Measurements from ENCODE around the gene SPATA31D4.

Gene SPATA31D4

GRCh38 chr9:81980568-81980967 lies 52.3 kb downstream of the SPATA31D4 start:
- H3K9ac ChIP-seq (ENCODE audit: insufficient read length): no peak overlapping the region
- TF ChIP-seq POLR2AphosphoS5 (IDR thresholded peaks at IDR 0.05; ENCODE audit: borderline replicate concordance, low read depth, low read length): no peak
- TF ChIP-seq FOXP2 (optimal IDR thresholded peaks at IDR 0.05; ENCODE audit: control extremely low read depth, extremely low read length, insufficient read depth): no peak
- no peak for TF ChIP-seq EZH2 (IDR thresholded peaks at IDR 0.05)
- H3K9me3 ChIP-seq (ENCODE audit: low read depth, low read length): no peaks in the 10 kb centered on the region
- H3K27ac ChIP-seq: no peak overlapping the region
- DNase-seq (ENCODE audit: low read depth, low spot score): no peak
- no peak overlapping the region for H3K4me3 ChIP-seq
- no peaks in the 10 kb centered on the region for H3K36me3 ChIP-seq (ENCODE audit: insufficient read depth, low read length)

DNA sequence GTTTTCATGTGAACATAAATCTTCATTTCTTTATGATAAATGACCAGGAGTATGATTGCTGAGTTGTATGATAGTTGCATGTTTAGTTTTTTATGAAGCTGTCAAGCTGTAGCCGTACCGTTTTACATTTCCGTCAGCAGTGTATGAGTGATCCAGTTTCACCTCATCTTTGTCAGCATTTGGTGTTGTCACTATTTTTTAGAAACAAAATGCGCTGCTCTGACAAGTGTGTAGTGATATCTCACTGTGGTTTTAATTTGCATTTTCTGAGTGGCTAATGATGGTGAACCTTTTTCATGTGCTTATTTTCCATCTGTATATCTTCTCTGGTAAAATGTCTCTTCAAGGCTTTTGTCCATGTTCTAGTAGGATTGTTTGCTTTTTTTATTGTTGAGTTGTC lies 53.7 kb downstream of the SPATA31D4 start:
- TF ChIP-seq FOXP2 (optimal IDR thresholded peaks at IDR 0.05; ENCODE audit: control extremely low read depth, extremely low read length, insufficient read depth) (no peak), EZH2 (IDR thresholded peaks at IDR 0.05) (no peak), POLR2AphosphoS5 (IDR thresholded peaks at IDR 0.05; ENCODE audit: borderline replicate concordance, low read depth, low read length) (no peak)
- H3K27ac ChIP-seq: no peak overlapping the region
- H3K9ac ChIP-seq (ENCODE audit: insufficient read length): no peak overlapping the region
- no peak overlapping the region for H3K4me3 ChIP-seq
- no peaks in the 10 kb centered on the region for H3K9me3 ChIP-seq (ENCODE audit: low read depth, low read length)
- DNase-seq (ENCODE audit: low read depth, low spot score): no peak
- H3K36me3 ChIP-seq (ENCODE audit: insufficient read depth, low read length): no peaks in the 10 kb centered on the region
